Activated CD4-positive, alpha-beta T cell treated with anti-CD3 and anti-CD28 coated beads for 36 hours (primary cell): ENCODE results near the gene METTL15. TPM values are rescaled to one million over a fixed set of nuclear protein-coding genes. Genes with fewer than 3 reads are reported as not detected.
"Not testable (repeated sequence)": the region's sequence is repeated elsewhere in the genome, so short reads cannot be mapped to it uniquely, and the experiment has no call there.

Source experiments
- ATAC-seq: fragments of 200-7000 bp; cut with Tn5 transposase; one replicate; pipeline ENCODE4 v1.10.0; 2021; ENCODE audit warnings: mild to moderate bottlenecking, moderate library complexity
- CTCF ChIA-PET: fragments of 350-600 bp; sonication (Branson Sonifier 250); formaldehyde crosslinking; loops from one replicate; lab custom pipeline; 2021; ENCODE audit warnings: antibody characterized with exemption; lab: Charles Lee
- POLR2A ChIA-PET: fragments of 350-600 bp; sonication (Branson Sonifier 250); formaldehyde crosslinking; loops from one replicate; lab custom pipeline; 2021; ENCODE audit warnings: antibody characterized with exemption, inconsistent platforms; lab: Charles Lee
- DNase-seq: peaks from one replicate; pipeline ENCODE4 v3.0.0-alpha.2; 2020
- H3K27ac Mint-ChIP-seq: one replicate; pipeline ENCODE4 v1.8.0; 2021; ENCODE audit warnings: mixed read lengths
- H3K27me3 Mint-ChIP-seq: one replicate; pipeline ENCODE4 v1.8.0; 2021; ENCODE audit warnings: mixed read lengths
- H3K36me3 Mint-ChIP-seq: one replicate; pipeline ENCODE4 v1.8.0; 2021; ENCODE audit warnings: low read depth, mixed read lengths
- H3K4me1 Mint-ChIP-seq: one replicate; pipeline ENCODE4 v1.8.0; 2021; ENCODE audit warnings: mixed read lengths
- H3K4me3 Mint-ChIP-seq: one replicate; pipeline ENCODE4 v1.8.0; 2021; ENCODE audit warnings: mild to moderate bottlenecking, moderate library complexity, mixed read lengths
- H3K9me3 Mint-ChIP-seq: one replicate; pipeline ENCODE4 v1.8.0; 2021; ENCODE audit warnings: low read depth, mixed read lengths
- intact Hi-C, 2 experiments: fragments of 100-400 bp; cut with DNase I in 1 of 2; cut with micrococcal nuclease in 1 of 2; formaldehyde crosslinking; loops; one replicate each; pipeline versions ENCODE4 v1.14.2 to v1.15.1; 2022 to 2024; cut with DNase I, micrococcal nuclease
- total RNA-seq, 2 experiments: library from RNA; stranded (reverse); gene quantifications; one replicate each; pipeline ENCODE4 v1.2.3, GENCODE V29; 2021

Gene METTL15
- total RNA-seq, 2 experiments from 2014 or later, result 13.0 to 16.0 TPM

- Mint-ChIP-seq H3K27me3 (no peaks in the 10 kb centered on the region), H3K36me3 (peaks cover 21% of the 10 kb centered on the region), H3K4me1 (no peaks in the 10 kb centered on the region), H3K27ac (no peak overlapping the region), H3K4me3 (no peak overlapping the region), H3K9me3 (no peaks in the 10 kb centered on the region)
- CTCF ChIA-PET, result no interaction called here
- ATAC-seq (no peak), DNase-seq (no peak)
- POLR2A ChIA-PET, result no interaction called here
- intact Hi-C loops, result no loop called here
These were observed 15.4 kb upstream of the METTL15 start for GRCh38 chr11:28092786-28093185.

- Mint-ChIP-seq H3K27me3 (no peaks in the 10 kb centered on the region), H3K4me1 (no peaks in the 10 kb centered on the region), H3K4me3 (no peak overlapping the region), H3K27ac (no peak overlapping the region), H3K36me3 (peaks cover 16% of the 10 kb centered on the region), H3K9me3 (no peaks in the 10 kb centered on the region)
- ATAC-seq (no peak), DNase-seq (no peak)
- ChIA-PET CTCF (interaction anchor here (0.7 kb wide), 2 partner anchors 37 to 427 kb away, joined by 3 read pairs; no protein-coding TSS in a partner anchor), POLR2A (no interaction called here)
- intact Hi-C loops, result no loop called here
These were observed 9.9 kb upstream of the METTL15 start for GRCh38 chr11:28098257-28098656.

- H3K27me3 Mint-ChIP-seq, result no peaks in the 10 kb centered on the region
- ChIA-PET POLR2A (no interaction called here), CTCF (no interaction called here)
- ATAC-seq (no peak), DNase-seq (no peak)
- H3K4me1 Mint-ChIP-seq, result no peaks in the 10 kb centered on the region
- H3K36me3 Mint-ChIP-seq, result peaks cover 14% of the 10 kb centered on the region
- no peak overlapping the region for H3K4me3 Mint-ChIP-seq
- no peaks in the 10 kb centered on the region for H3K9me3 Mint-ChIP-seq
- H3K27ac Mint-ChIP-seq, result no peak overlapping the region
- intact Hi-C loops, result no loop called here
These were observed 8.5 kb upstream of the METTL15 start for GRCh38 chr11:28099715-28100114.

GRCh38 chr11:28100665-28101064, 7.5 kb upstream of the METTL15 start:
- peaks cover 9% of the 10 kb centered on the region for H3K36me3 Mint-ChIP-seq
- intact Hi-C loops, result no loop called here
- DNase-seq (no peak), ATAC-seq (no peak)
- POLR2A ChIA-PET, result no interaction called here
- CTCF ChIA-PET, result no interaction called here
- H3K27me3 Mint-ChIP-seq, result no peaks in the 10 kb centered on the region
- peaks cover 3% of the 10 kb centered on the region for H3K4me1 Mint-ChIP-seq
- no peak overlapping the region for H3K4me3 Mint-ChIP-seq
- H3K9me3 Mint-ChIP-seq, result no peaks in the 10 kb centered on the region
- no peak overlapping the region for H3K27ac Mint-ChIP-seq

GRCh38 chr11:28102300-28102699, 5.9 kb upstream of the METTL15 start:
- POLR2A ChIA-PET, H3K4me1 Mint-ChIP-seq, intact Hi-C loops: not testable (repeated sequence)

GRCh38 chr11:28104425-28104824, 3.8 kb upstream of the METTL15 start:
- H3K4me1 Mint-ChIP-seq, result peaks cover 18% of the 10 kb centered on the region
- no peak overlapping the region for H3K27ac Mint-ChIP-seq
- H3K9me3 Mint-ChIP-seq, result no peaks in the 10 kb centered on the region
- intact Hi-C loops, result no loop called here
- ATAC-seq (no peak), DNase-seq (no peak)
- ChIA-PET CTCF (no interaction called here), POLR2A (no interaction called here)
- H3K27me3 Mint-ChIP-seq, result no peaks in the 10 kb centered on the region
- peaks cover 3% of the 10 kb centered on the region for H3K36me3 Mint-ChIP-seq
- H3K4me3 Mint-ChIP-seq, result no peak overlapping the region

More at GRCh38 chr11:28102300-28102699, 5.9 kb upstream of the METTL15 start:
- H3K27ac Mint-ChIP-seq, H3K36me3 Mint-ChIP-seq, DNase-seq, H3K27me3 Mint-ChIP-seq, H3K4me3 Mint-ChIP-seq, ATAC-seq, CTCF ChIA-PET, H3K9me3 Mint-ChIP-seq: not testable (repeated sequence)

GRCh38 chr11:28104984-28105383, 3.2 kb upstream of the METTL15 start:
- CTCF ChIA-PET, result no interaction called here
- intact Hi-C loops, result no loop called here
- DNase-seq, result no peak
- peaks cover 24% of the 10 kb centered on the region for H3K4me1 Mint-ChIP-seq
- H3K36me3 Mint-ChIP-seq, result peaks cover 5% of the 10 kb centered on the region
- H3K27me3 Mint-ChIP-seq, result no peaks in the 10 kb centered on the region
- no peaks in the 10 kb centered on the region for H3K9me3 Mint-ChIP-seq
- POLR2A ChIA-PET, result no interaction called here
- H3K4me3 Mint-ChIP-seq, result no peak overlapping the region
- no peak overlapping the region for H3K27ac Mint-ChIP-seq
- no peak for ATAC-seq

GRCh38 chr11:28105869-28106268, 2.3 kb upstream of the METTL15 start:
- intact Hi-C loops, result no loop called here
- peak overlapping the region; percentile 98 for H3K4me3 Mint-ChIP-seq
- H3K27ac Mint-ChIP-seq, result no peak overlapping the region
- peaks cover 9% of the 10 kb centered on the region for H3K36me3 Mint-ChIP-seq
- peaks cover 25% of the 10 kb centered on the region for H3K4me1 Mint-ChIP-seq
- no peaks in the 10 kb centered on the region for H3K27me3 Mint-ChIP-seq
- DNase-seq, result no peak
- no peak for ATAC-seq
- CTCF ChIA-PET, result no interaction called here
- H3K9me3 Mint-ChIP-seq, result no peaks in the 10 kb centered on the region
- POLR2A ChIA-PET, result no interaction called here

GRCh38 chr11:28106353-28107043, 1.7 kb upstream of the METTL15 start:
- Mint-ChIP-seq H3K27me3 (no peaks in the 10 kb centered on the region), H3K4me3 (peak overlapping the region; percentile 98), H3K9me3 (no peaks in the 10 kb centered on the region), H3K27ac (peak overlapping the region; percentile 51), H3K36me3 (peaks cover 9% of the 10 kb centered on the region), H3K4me1 (peaks cover 30% of the 10 kb centered on the region)
- ChIA-PET CTCF (interaction anchor here (0.6 kb wide), 1 partner anchor 410 kb away, joined by 3 read pairs; no protein-coding TSS in a partner anchor), POLR2A (interaction anchor here (0.8 kb wide), 1 partner anchor 20 kb away, joined by 9 read pairs; no protein-coding TSS in a partner anchor)
- no peak for ATAC-seq
- intact Hi-C loops, result no loop called here
- no peak for DNase-seq

GRCh38 chr11:28107191-28107749, 918 bp upstream of the METTL15 start:
- peaks cover 36% of the 10 kb centered on the region for H3K4me1 Mint-ChIP-seq
- H3K27ac Mint-ChIP-seq, result peak overlapping the region; percentile 99
- CTCF ChIA-PET, result interaction anchor here (0.6 kb wide), 1 partner anchor 410 kb away, joined by 3 read pairs; no protein-coding TSS in a partner anchor
- peak overlapping the region; percentile 98 for H3K4me3 Mint-ChIP-seq
- H3K36me3 Mint-ChIP-seq, result peaks cover 9% of the 10 kb centered on the region
- H3K27me3 Mint-ChIP-seq, result no peaks in the 10 kb centered on the region
- intact Hi-C loops, result no loop called here
- DNase-seq (peak; percentile 24), ATAC-seq (peak; percentile 6)
- POLR2A ChIA-PET, result interaction anchor here (0.6 to 0.8 kb wide), 2 partner anchors 20 to 42 kb away, joined by 3 to 9 read pairs; no protein-coding TSS in a partner anchor
- H3K9me3 Mint-ChIP-seq, result no peaks in the 10 kb centered on the region

GRCh38 chr11:28108958-28109357, 770 bp downstream of the METTL15 start:
- H3K27ac Mint-ChIP-seq, result peak overlapping the region; percentile 91
- ChIA-PET CTCF (no interaction called here), POLR2A (no interaction called here)
- peaks cover 40% of the 10 kb centered on the region for H3K4me1 Mint-ChIP-seq
- ATAC-seq (no peak), DNase-seq (no peak)
- H3K4me3 Mint-ChIP-seq, result peak overlapping the region; percentile 98
- H3K36me3 Mint-ChIP-seq, result peaks cover 14% of the 10 kb centered on the region
- intact Hi-C loops, result loop anchor here (1.0 to 2.0 kb wide), 3 partner anchors 602 to 746 kb away; partner anchors contain the start of genes LIN7C (in 2 of the 2) and CCDC34 (in 1 of the 2)
- no peaks in the 10 kb centered on the region for H3K9me3 Mint-ChIP-seq
- H3K27me3 Mint-ChIP-seq, result no peaks in the 10 kb centered on the region
